Thyroid gland (tissue), 4 donors: ENCODE measurements around the gene SERPINB1. TPM values are rescaled to one million over a fixed set of nuclear protein-coding genes. Genes with fewer than 3 reads are reported as not detected.
A peak's percentile ranks its signal among the peaks of the same experiment; 100 is the strongest.
"Not testable (repeated sequence)": the region's sequence is repeated elsewhere in the genome, so short reads cannot be mapped to it uniquely, and the experiment has no call there.

Experiments used
- DNase-seq, 2 donors: peaks; one replicate each; pipeline ENCODE4 v3.0.0-alpha.2; 2019
- H3K27ac ChIP-seq, 3 donors: fragments of 200-600 bp; sonication (generic); 1 replicate in 2 of 3; 2 replicates in 1 of 3; pipeline ENCODE4 v1.5.1; 2016 to 2019; ENCODE audit warnings: mild to moderate bottlenecking in 1 of 3, moderate library complexity in 1 of 3
- H3K27me3 ChIP-seq: fragments of 200-600 bp; sonication (generic); one replicate; pipeline ENCODE4 v1.5.1; 2019
- H3K36me3 ChIP-seq, 2 donors: fragments of 200-600 bp; sonication (generic); one replicate each; pipeline ENCODE4 v1.5.1; 2016 to 2019
- H3K4me1 ChIP-seq, 2 donors: fragments of 200-600 bp; sonication (generic); one replicate each; pipeline ENCODE4 v1.5.1; 2017 to 2019
- H3K4me3 ChIP-seq, 3 donors: fragments of 200-600 bp; sonication (generic); replicated peaks in 1 of 3; 1 replicate in 2 of 3; 2 replicates in 1 of 3; pipeline ENCODE4 v1.5.1; 2016; ENCODE audit warnings: mild to moderate bottlenecking in 1 of 3
- H3K9me3 ChIP-seq: fragments of 200-600 bp; sonication (generic); one replicate; pipeline ENCODE4 v1.5.1; 2017
- POLR2A ChIP-seq, 2 donors: fragments of 450-650 bp; IDR thresholded peaks; one replicate each; pipeline ENCODE4 v1.6.1; 2017; ENCODE audit warnings: antibody characterized with exemption in 2 of 2, mild to moderate bottlenecking in 2 of 2, moderate library complexity in 1 of 2
- WGBS, 2 donors: methylation state at CpG; one replicate each; pipeline ENCODE4 v1.1.5; 2017; 5-methylcytosine and 5-hydroxymethylcytosine counted together
- intact Hi-C: fragments of 100-400 bp; cut with DNase I; formaldehyde crosslinking; loops from one replicate; pipeline ENCODE4 v1.15.1; 2023
- total RNA-seq, 4 donors: library from RNA; depleted of rRNA; stranded (reverse); fragments of >200 nt; gene quantifications; one replicate each; pipeline ENCODE4 v1.2.3, GENCODE V29; 2016
- TF ChIP-seq, protein P1 (sequence below), 6 experiments: fragments of 200-600 bp in 3 of 6; fragments of 450-650 bp in 3 of 6; sonication (generic) in 3 of 6; IDR thresholded peaks; one replicate each; pipeline ENCODE4 v1.5.1; 2016 to 2019; ENCODE audit warnings: antibody characterized with exemption in 6 of 6, mild to moderate bottlenecking in 2 of 6, inconsistent platforms in 1 of 6, moderate library complexity in 1 of 6

SERPINB1 gene
- total RNA-seq, 4 donors from 2014 or later: 36.2 to 52.8 (median 43.4) TPM

GRCh38 chr6:2883673-2884072 is 42.0 kb upstream of the SERPINB1 start:
- H3K27me3 ChIP-seq: no peaks in the 10 kb centered on the region
- H3K27ac ChIP-seq: no peak overlapping the region
- no peak for TF ChIP-seq POLR2A (IDR thresholded peaks at IDR 0.05)
- TF ChIP-seq, protein P1, sequence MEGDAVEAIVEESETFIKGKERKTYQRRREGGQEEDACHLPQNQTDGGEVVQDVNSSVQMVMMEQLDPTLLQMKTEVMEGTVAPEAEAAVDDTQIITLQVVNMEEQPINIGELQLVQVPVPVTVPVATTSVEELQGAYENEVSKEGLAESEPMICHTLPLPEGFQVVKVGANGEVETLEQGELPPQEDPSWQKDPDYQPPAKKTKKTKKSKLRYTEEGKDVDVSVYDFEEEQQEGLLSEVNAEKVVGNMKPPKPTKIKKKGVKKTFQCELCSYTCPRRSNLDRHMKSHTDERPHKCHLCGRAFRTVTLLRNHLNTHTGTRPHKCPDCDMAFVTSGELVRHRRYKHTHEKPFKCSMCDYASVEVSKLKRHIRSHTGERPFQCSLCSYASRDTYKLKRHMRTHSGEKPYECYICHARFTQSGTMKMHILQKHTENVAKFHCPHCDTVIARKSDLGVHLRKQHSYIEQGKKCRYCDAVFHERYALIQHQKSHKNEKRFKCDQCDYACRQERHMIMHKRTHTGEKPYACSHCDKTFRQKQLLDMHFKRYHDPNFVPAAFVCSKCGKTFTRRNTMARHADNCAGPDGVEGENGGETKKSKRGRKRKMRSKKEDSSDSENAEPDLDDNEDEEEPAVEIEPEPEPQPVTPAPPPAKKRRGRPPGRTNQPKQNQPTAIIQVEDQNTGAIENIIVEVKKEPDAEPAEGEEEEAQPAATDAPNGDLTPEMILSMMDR (IDR thresholded peaks at IDR 0.05): no peak
- H3K4me3 ChIP-seq: no peak overlapping the region
- DNase-seq: no peak
- intact Hi-C loops: no loop called here
- no peaks in the 10 kb centered on the region for H3K36me3 ChIP-seq
- H3K4me1 ChIP-seq: no peaks in the 10 kb centered on the region
- no peaks in the 10 kb centered on the region for H3K9me3 ChIP-seq
- 97 to 99% methylated on average over 2 of the region's 2 CpGs for WGBS, 2 donors

- no peak overlapping the region for H3K4me3 ChIP-seq
- 74 to 81% methylated on average over 4 of the region's 4 CpGs for WGBS, 2 donors
- intact Hi-C loops: no loop called here
- no peaks in the 10 kb centered on the region for H3K36me3 ChIP-seq
- no peak for TF ChIP-seq POLR2A (IDR thresholded peaks at IDR 0.05)
- TF ChIP-seq, protein P1 (IDR thresholded peaks at IDR 0.05): no peak
- no peaks in the 10 kb centered on the region for H3K9me3 ChIP-seq
- no peaks in the 10 kb centered on the region for H3K27me3 ChIP-seq
- H3K4me1 ChIP-seq: peaks cover 14 to 15% of the 10 kb centered on the region in 2 donors
- DNase-seq: no peak
- H3K27ac ChIP-seq: no peak overlapping the region
Observed at GRCh38 chr6:2881423-2881822, 39.8 kb upstream of the SERPINB1 start.

GRCh38 chr6:2880156-2880555 is 38.5 kb upstream of the SERPINB1 start:
- peaks cover 17 to 22% of the 10 kb centered on the region in 2 donors for H3K4me1 ChIP-seq
- H3K27ac ChIP-seq, H3K9me3 ChIP-seq, intact Hi-C loops, H3K4me3 ChIP-seq, H3K36me3 ChIP-seq, DNase-seq, H3K27me3 ChIP-seq: not testable (repeated sequence)
- WGBS, 2 donors: 91 to 94% methylated on average over 2 of the region's 2 CpGs

- Histone ChIP-seq H3K36me3 (no peaks in the 10 kb centered on the region), H3K4me3 (no peak overlapping the region), H3K27me3 (no peaks in the 10 kb centered on the region), H3K9me3 (no peaks in the 10 kb centered on the region), H3K4me1 (peaks cover 19 to 28% of the 10 kb centered on the region in 2 donors), H3K27ac (peak overlapping the region in 1 of 3 donors; percentile 88)
- 78 to 79% methylated on average over 2 of the region's 2 CpGs for WGBS, 2 donors
- DNase-seq: no peak
- intact Hi-C loops: no loop called here
- TF ChIP-seq, protein P1 (IDR thresholded peaks at IDR 0.05): no peak
- no peak for TF ChIP-seq POLR2A (IDR thresholded peaks at IDR 0.05)
Observed at GRCh38 chr6:2877960-2878359, 36.3 kb upstream of the SERPINB1 start.

DNA sequence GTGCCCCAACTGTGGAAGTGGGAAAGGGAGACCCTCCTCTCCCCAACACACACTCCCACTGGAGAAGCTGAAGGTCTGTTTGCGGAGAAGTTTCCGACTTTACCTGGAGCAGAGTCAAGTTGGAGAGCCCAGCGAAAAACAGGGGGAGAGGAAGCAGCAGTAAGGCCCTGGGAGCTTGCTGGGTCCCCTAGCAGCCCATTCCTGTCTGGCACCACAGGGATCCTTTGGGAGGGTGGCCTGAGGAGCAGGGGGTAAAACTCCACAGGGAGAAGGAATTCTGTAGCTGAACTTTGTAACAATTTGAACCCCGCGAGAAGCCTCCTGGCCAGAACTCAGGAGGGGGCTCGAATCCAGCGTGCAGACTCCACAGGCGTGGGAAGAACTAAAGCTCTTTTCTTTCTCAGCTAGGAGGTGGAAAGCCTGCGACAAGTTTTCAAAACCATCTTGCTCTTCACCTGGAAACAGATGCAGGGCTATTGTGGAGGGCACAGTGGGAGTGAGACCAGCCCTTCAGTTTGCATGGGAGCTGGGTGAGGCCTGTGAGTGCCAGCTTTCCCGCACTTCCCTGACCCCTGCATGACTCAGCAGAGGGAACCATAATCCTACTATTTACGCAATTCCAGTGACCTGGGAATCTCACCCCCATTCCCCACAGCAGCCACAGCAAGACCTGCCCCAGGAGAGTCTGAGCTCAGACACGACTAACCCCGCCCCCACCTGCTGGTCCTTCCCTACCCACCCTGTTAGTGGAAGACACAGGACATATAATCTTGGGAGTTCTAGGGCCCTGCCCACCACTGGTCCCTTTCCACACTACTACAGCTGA is 35.6 kb upstream of the SERPINB1 start:
- no peaks in the 10 kb centered on the region for H3K27me3 ChIP-seq
- H3K36me3 ChIP-seq: no peaks in the 10 kb centered on the region
- intact Hi-C loops: no loop called here
- H3K27ac ChIP-seq: peak overlapping the region; percentile 8 to 92 (median 88)
- no peak overlapping the region for H3K4me3 ChIP-seq
- H3K4me1 ChIP-seq: peaks cover 19 to 28% of the 10 kb centered on the region in 2 donors
- no peak for DNase-seq
- 63 to 74% methylated on average over 13 of the region's 13 CpGs for WGBS, 2 donors
- TF ChIP-seq, protein P1 (IDR thresholded peaks at IDR 0.05): no peak
- no peak for TF ChIP-seq POLR2A (IDR thresholded peaks at IDR 0.05)
- H3K9me3 ChIP-seq: no peaks in the 10 kb centered on the region
